Skeletal muscle tissue (tissue), 4 donors: ENCODE results near the gene XPC. TPM values are rescaled to one million over a fixed set of nuclear protein-coding genes. Genes with fewer than 3 reads are reported as not detected.

Experiments used
- H3K27ac ChIP-seq: one replicate; pipeline ENCODE4 v1.7.0; 2013; ENCODE audit warnings: mild to moderate bottlenecking, low read depth, low read length, inconsistent platforms
- H3K27me3 ChIP-seq, 3 donors: one replicate each; pipeline ENCODE4 v1.7.0; 2013; ENCODE audit warnings: low read length in 3 of 3; ENCODE audit not compliant: control insufficient read depth in 3 of 3, insufficient read depth in 3 of 3
- H3K36me3 ChIP-seq, 3 donors: one replicate each; pipeline ENCODE4 v1.7.0; 2013; ENCODE audit warnings: low read length in 3 of 3; ENCODE audit not compliant: control insufficient read depth in 3 of 3, insufficient read depth in 3 of 3
- H3K4me1 ChIP-seq, 3 donors: one replicate each; pipeline ENCODE4 v1.7.0; 2013; ENCODE audit warnings: low read length in 3 of 3, mild to moderate bottlenecking in 3 of 3; ENCODE audit not compliant: control insufficient read depth in 3 of 3, insufficient read depth in 3 of 3
- H3K4me3 ChIP-seq, 3 donors: one replicate each; pipeline ENCODE4 v1.7.0; 2013; ENCODE audit warnings: low read length in 3 of 3
- H3K9ac ChIP-seq, 3 donors: one replicate each; pipeline ENCODE4 v1.7.0; 2013; ENCODE audit warnings: low read length in 3 of 3, mild to moderate bottlenecking in 3 of 3, moderate library complexity in 2 of 3, low read depth in 1 of 3
- H3K9me3 ChIP-seq, 3 donors: one replicate each; pipeline ENCODE4 v1.7.0; 2013; ENCODE audit warnings: low read length in 3 of 3; ENCODE audit not compliant: control insufficient read depth in 3 of 3
- total RNA-seq: library from RNA; depleted of rRNA; stranded (reverse); fragments of >200 nt; gene quantifications from one replicate; pipeline ENCODE4 v1.2.3, GENCODE V29; 2014
- donor health status: Osteomylitis.

XPC gene
- total RNA-seq, 1 donor from 2014 or later: 14.6 TPM

DNA sequence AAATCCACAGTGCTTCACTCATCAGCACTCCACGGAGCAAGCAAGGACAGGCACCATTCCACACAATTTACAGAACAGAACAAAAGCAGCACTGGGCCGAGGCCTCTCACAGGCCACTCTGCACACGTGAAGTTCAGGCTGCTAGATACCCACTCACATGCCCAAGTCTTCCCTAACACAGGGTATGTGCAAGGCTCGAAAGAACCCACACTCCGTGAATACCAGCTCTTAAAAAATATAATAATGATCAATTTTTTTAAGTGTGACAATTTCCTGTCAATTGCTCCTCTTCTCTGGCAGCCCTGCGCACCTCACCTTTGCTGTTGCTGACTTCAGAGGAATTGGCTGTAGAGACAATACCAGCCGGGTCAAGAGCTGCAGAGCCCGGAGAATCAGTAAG, 19.0 kb downstream of the XPC start:
- Histone ChIP-seq H3K4me3 (no peak overlapping the region), H3K4me1 (peaks cover 7 to 19% (median 7%) of the 10 kb centered on the region in 3 donors), H3K9ac (no peak overlapping the region), H3K27ac (no peak overlapping the region), H3K9me3 (peaks cover 0 to 11% (median 3%) of the 10 kb centered on the region in 3 donors), H3K36me3 (peaks cover 40 to 86% (median 72%) of the 10 kb centered on the region in 3 donors), H3K27me3 (no peaks in the 10 kb centered on the region)

GRCh38 chr3:14158370-14158769, 20.0 kb downstream of the XPC start:
- peaks cover 7 to 19% (median 7%) of the 10 kb centered on the region in 3 donors for H3K4me1 ChIP-seq
- H3K4me3 ChIP-seq: no peak overlapping the region
- no peak overlapping the region for H3K9ac ChIP-seq
- H3K9me3 ChIP-seq: peaks cover 0 to 11% (median 3%) of the 10 kb centered on the region in 3 donors
- no peaks in the 10 kb centered on the region for H3K27me3 ChIP-seq
- peaks cover 42 to 87% (median 78%) of the 10 kb centered on the region in 3 donors for H3K36me3 ChIP-seq
- H3K27ac ChIP-seq: peak overlapping the region; percentile 84

- H3K27me3 ChIP-seq: no peaks in the 10 kb centered on the region
- H3K4me3 ChIP-seq: no peak overlapping the region
- peaks cover 42 to 89% (median 79%) of the 10 kb centered on the region in 3 donors for H3K36me3 ChIP-seq
- no peak overlapping the region for H3K9ac ChIP-seq
- H3K4me1 ChIP-seq: peaks cover 7 to 19% (median 7%) of the 10 kb centered on the region in 3 donors
- H3K27ac ChIP-seq: peak overlapping the region; percentile 84
- H3K9me3 ChIP-seq: peaks cover 0 to 11% (median 3%) of the 10 kb centered on the region in 3 donors
Measured at GRCh38 chr3:14157951-14158350, 20.4 kb downstream of the XPC start.

GRCh38 chr3:14156843-14157561, 21.4 kb downstream of the XPC start:
- peaks cover 44 to 88% (median 82%) of the 10 kb centered on the region in 3 donors for H3K36me3 ChIP-seq
- H3K27ac ChIP-seq: peak overlapping the region; percentile 84
- H3K4me3 ChIP-seq: peak overlapping the region in 1 of 3 donors; percentile 4

DNA sequence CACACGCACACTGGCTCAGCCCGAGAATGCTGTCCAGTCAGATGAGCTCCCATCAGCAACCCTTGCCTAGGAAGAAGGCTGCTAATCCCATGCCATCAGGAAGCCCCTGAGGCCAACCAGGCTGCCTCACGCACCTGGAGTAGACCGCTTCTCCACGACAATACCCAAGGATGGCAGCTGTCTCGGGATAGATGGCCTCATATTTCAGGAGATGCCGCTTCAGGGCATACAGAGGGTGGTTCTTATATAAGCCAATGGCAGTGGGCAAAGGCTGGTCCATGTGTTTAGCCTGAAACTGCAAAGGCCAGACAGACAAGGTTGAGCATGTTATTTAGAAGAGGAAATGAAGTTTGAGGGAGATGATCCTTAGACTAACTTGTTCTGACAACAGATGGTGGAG, 22.2 kb downstream of the XPC start:
- no peak overlapping the region for H3K9ac ChIP-seq
- H3K36me3 ChIP-seq: peaks cover 46 to 88% (median 84%) of the 10 kb centered on the region in 3 donors
- H3K27me3 ChIP-seq: no peaks in the 10 kb centered on the region
- H3K4me1 ChIP-seq: peaks cover 7 to 19% (median 7%) of the 10 kb centered on the region in 3 donors
- peaks cover 0 to 2% (median 0%) of the 10 kb centered on the region in 3 donors for H3K9me3 ChIP-seq
- H3K27ac ChIP-seq: no peak overlapping the region
- no peak overlapping the region for H3K4me3 ChIP-seq

More at GRCh38 chr3:14156843-14157561, 21.4 kb downstream of the XPC start:
- H3K27me3 ChIP-seq: no peaks in the 10 kb centered on the region
- H3K9me3 ChIP-seq: peaks cover 0 to 9% (median 3%) of the 10 kb centered on the region in 3 donors
- peak overlapping the region in 1 of 3 donors; percentile 23 for H3K9ac ChIP-seq
- peaks cover 7 to 19% (median 7%) of the 10 kb centered on the region in 3 donors for H3K4me1 ChIP-seq

DNA sequence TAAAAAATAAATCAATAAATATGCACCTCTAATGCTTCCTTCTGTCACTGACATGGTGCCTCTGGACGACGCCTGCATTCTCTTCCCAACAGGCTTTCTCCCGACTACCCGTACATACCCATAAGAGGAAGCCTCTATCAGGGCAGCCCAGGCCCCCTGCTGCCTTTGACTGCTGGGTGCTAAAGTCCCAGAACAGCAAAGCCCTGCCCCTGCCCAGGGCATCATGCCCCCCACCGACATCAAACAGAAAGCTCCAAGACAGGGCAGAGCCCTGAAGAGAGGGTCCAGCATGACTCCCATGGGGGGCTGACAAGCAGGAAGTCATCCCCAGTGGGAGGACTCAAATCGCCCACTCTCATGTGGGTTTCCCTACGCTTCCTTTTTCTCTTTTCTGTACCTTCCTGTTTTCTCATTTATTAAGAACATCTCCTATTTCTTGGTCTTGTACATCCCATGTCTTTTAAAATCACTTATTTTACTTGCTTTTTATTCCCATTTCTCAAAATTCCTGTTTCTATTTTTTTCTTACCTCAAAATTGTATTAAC, 23.4 kb downstream of the XPC start:
- Histone ChIP-seq H3K4me1 (peaks cover 7 to 19% (median 7%) of the 10 kb centered on the region in 3 donors), H3K27ac (no peak overlapping the region), H3K4me3 (no peak overlapping the region), H3K27me3 (no peaks in the 10 kb centered on the region), H3K9me3 (no peaks in the 10 kb centered on the region), H3K9ac (no peak overlapping the region), H3K36me3 (peaks cover 53 to 82% (median 77%) of the 10 kb centered on the region in 3 donors)

- peaks cover 7 to 19% (median 7%) of the 10 kb centered on the region in 3 donors for H3K4me1 ChIP-seq
- H3K27me3 ChIP-seq: no peaks in the 10 kb centered on the region
- no peak overlapping the region for H3K4me3 ChIP-seq
- H3K9ac ChIP-seq: no peak overlapping the region
- H3K9me3 ChIP-seq: no peaks in the 10 kb centered on the region
- no peak overlapping the region for H3K27ac ChIP-seq
- H3K36me3 ChIP-seq: peaks cover 50 to 78% (median 73%) of the 10 kb centered on the region in 3 donors
Measured at GRCh38 chr3:14154276-14154675, 24.1 kb downstream of the XPC start.

DNA sequence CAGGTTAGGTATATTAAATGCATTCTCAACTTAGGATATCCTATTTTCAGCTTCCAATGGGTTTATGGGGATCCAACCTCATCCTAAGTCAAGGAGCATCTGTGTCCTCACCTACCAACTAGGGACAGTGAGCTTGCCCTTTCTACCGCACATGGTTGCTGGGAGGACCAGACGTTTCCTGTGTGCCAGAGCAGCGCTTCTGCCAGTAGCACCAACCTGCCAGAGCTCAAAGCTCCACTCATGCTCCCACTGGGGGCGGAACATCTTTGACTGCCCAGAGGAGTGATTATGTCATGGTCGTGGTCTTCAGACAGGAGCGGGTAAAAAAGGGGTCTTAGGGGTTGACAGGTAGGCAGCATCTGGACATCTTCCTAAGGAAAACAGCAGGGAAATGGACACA, 24.7 kb downstream of the XPC start:
- no peak overlapping the region for H3K4me3 ChIP-seq
- H3K9me3 ChIP-seq: no peaks in the 10 kb centered on the region
- H3K27ac ChIP-seq: no peak overlapping the region
- H3K4me1 ChIP-seq: peaks cover 7 to 19% (median 7%) of the 10 kb centered on the region in 3 donors
- peaks cover 50 to 74% (median 67%) of the 10 kb centered on the region in 3 donors for H3K36me3 ChIP-seq
- no peak overlapping the region for H3K9ac ChIP-seq
- H3K27me3 ChIP-seq: no peaks in the 10 kb centered on the region

DNA sequence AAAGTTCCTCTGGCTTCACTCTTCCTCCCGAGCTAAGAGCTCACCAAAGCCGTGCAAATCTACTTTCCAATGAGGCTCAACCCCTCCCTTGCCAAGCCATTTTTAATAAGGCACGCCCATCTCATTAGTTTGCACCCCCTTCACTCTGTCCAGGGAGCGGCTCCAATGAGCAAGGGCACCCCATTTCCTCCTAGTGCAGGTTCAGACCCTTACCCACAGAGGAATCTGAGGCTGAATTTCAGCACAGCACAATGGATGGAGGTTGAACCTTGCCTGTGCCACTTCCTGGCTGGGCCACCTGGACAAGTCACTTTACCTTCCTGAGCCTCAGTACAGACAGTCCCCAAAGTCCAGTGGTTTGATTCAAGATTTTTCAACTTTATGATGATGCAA, 25.4 kb downstream of the XPC start:
- Histone ChIP-seq H3K27ac (no peak overlapping the region), H3K9me3 (no peaks in the 10 kb centered on the region), H3K36me3 (peaks cover 53 to 74% (median 63%) of the 10 kb centered on the region in 3 donors), H3K9ac (no peak overlapping the region), H3K4me1 (peaks cover 7 to 19% (median 7%) of the 10 kb centered on the region in 3 donors), H3K4me3 (no peak overlapping the region), H3K27me3 (no peaks in the 10 kb centered on the region)
